BE2C (cell line): ENCODE measurements around the gene P3H2.
"Not testable (repeated sequence)": the region's sequence is repeated elsewhere in the genome, so short reads cannot be mapped to it uniquely, and the experiment has no call there.

ENCODE experiments used
- DNase-seq: peaks from one replicate; pipeline ENCODE4 v3.0.0-alpha.2; 2020
- H3K27me3 ChIP-seq: fragments of 250-450 bp; sonication (Bioruptor Pico); 2 replicates; pipeline ENCODE4 v1.5.1; 2020; ENCODE audit warnings: mild to moderate bottlenecking
- H3K36me3 ChIP-seq: fragments of 250-450 bp; sonication (Bioruptor Pico); 2 replicates; pipeline ENCODE4 v1.5.1; 2020; ENCODE audit warnings: mild to moderate bottlenecking
- H3K4me1 ChIP-seq: fragments of 250-450 bp; sonication (Bioruptor Pico); 2 replicates; pipeline ENCODE4 v1.5.1; 2020
- H3K4me3 ChIP-seq: 2 replicates; pipeline ENCODE4 v1.5.1; 2011; ENCODE audit warnings: low read depth, low read length
- H3K9me3 ChIP-seq: fragments of 250-450 bp; sonication (Bioruptor Pico); 2 replicates; pipeline ENCODE4 v1.5.1; 2020
- CTCF ChIP-seq: IDR thresholded peaks from 2 replicates; pipeline ENCODE4 v1.5.1; 2012; ENCODE audit warnings: mild to moderate bottlenecking, low read depth, low read length

Gene P3H2

GRCh38 chr3:189974359-189974758, 146.3 kb downstream of the P3H2 start:
- H3K36me3 ChIP-seq = no peaks in the 10 kb centered on the region
- no peaks in the 10 kb centered on the region for H3K9me3 ChIP-seq
- H3K4me1 ChIP-seq = no peaks in the 10 kb centered on the region
- DNase-seq = no peak
- no peak for TF ChIP-seq CTCF
- H3K4me3 ChIP-seq = no peak overlapping the region
- H3K27me3 ChIP-seq = no peaks in the 10 kb centered on the region

- peak; percentile 26 for DNase-seq
- Histone ChIP-seq H3K4me3 (no peak overlapping the region), H3K27me3 (no peaks in the 10 kb centered on the region), H3K9me3 (no peaks in the 10 kb centered on the region), H3K36me3 (no peaks in the 10 kb centered on the region), H3K4me1 (no peaks in the 10 kb centered on the region)
- peak; percentile 81 for TF ChIP-seq CTCF
Measured at GRCh38 chr3:189967254-189967865, 153.3 kb downstream of the P3H2 start.

GRCh38 chr3:189966843-189967242, 153.9 kb downstream of the P3H2 start:
- DNase-seq = no peak
- H3K36me3 ChIP-seq = no peaks in the 10 kb centered on the region
- no peaks in the 10 kb centered on the region for H3K4me1 ChIP-seq
- H3K4me3 ChIP-seq = no peak overlapping the region
- H3K27me3 ChIP-seq = no peaks in the 10 kb centered on the region
- TF ChIP-seq CTCF = no peak
- H3K9me3 ChIP-seq = no peaks in the 10 kb centered on the region

- Histone ChIP-seq H3K4me3 (no peak overlapping the region), H3K4me1 (no peaks in the 10 kb centered on the region), H3K36me3 (no peaks in the 10 kb centered on the region), H3K27me3 (no peaks in the 10 kb centered on the region), H3K9me3 (no peaks in the 10 kb centered on the region)
- no peak for DNase-seq
- no peak for TF ChIP-seq CTCF
Measured at GRCh38 chr3:189964623-189965332, 155.9 kb downstream of the P3H2 start.

- DNase-seq = no peak
- no peak for TF ChIP-seq CTCF
- Histone ChIP-seq H3K27me3 (no peaks in the 10 kb centered on the region), H3K9me3 (no peaks in the 10 kb centered on the region), H3K36me3 (no peaks in the 10 kb centered on the region), H3K4me3 (no peak overlapping the region), H3K4me1 (no peaks in the 10 kb centered on the region)
Measured at GRCh38 chr3:189962466-189962865, 158.2 kb downstream of the P3H2 start.

GRCh38 chr3:189961522-189962161, 159.1 kb downstream of the P3H2 start:
- Histone ChIP-seq H3K27me3 (no peaks in the 10 kb centered on the region), H3K4me3 (no peak overlapping the region), H3K9me3 (no peaks in the 10 kb centered on the region), H3K4me1 (no peaks in the 10 kb centered on the region), H3K36me3 (no peaks in the 10 kb centered on the region)
- peak; percentile 62 for DNase-seq
- peak; percentile 95 for TF ChIP-seq CTCF

GRCh38 chr3:189961086-189961485, 159.6 kb downstream of the P3H2 start:
- not testable (repeated sequence) for DNase-seq, H3K36me3 ChIP-seq, H3K4me1 ChIP-seq, H3K27me3 ChIP-seq, H3K9me3 ChIP-seq, H3K4me3 ChIP-seq
